Breast epithelium (tissue), 4 donors: Measurements from ENCODE around the gene ASXL2. TPM values are rescaled to one million over a fixed set of nuclear protein-coding genes. Genes with fewer than 3 reads are reported as not detected.

Experiments used
- DNase-seq, 2 donors: peaks; one replicate each; pipeline ENCODE4 v3.0.0-alpha.2; 2019; ENCODE audit warnings: low spot score in 2 of 2
- H3K27ac ChIP-seq, 2 donors: fragments of 200-600 bp; sonication (generic) in 1 of 2; one replicate each; pipeline ENCODE4 v1.5.1; 2016 to 2019; ENCODE audit warnings: mild to moderate bottlenecking in 1 of 2
- H3K27me3 ChIP-seq, 2 donors: fragments of 200-600 bp; sonication (generic) in 1 of 2; one replicate each; pipeline versions ENCODE4 v1.5.1 to v1.6.0; 2017 to 2019; ENCODE audit warnings: control low read depth in 1 of 2, mild to moderate bottlenecking in 1 of 2
- H3K36me3 ChIP-seq: fragments of 200-600 bp; one replicate; pipeline ENCODE4 v1.5.1; 2019
- H3K4me1 ChIP-seq, 2 donors: fragments of 200-600 bp; sonication (generic); one replicate each; pipeline ENCODE4 v1.5.1; 2016 to 2019; ENCODE audit warnings: control low read depth in 1 of 2
- H3K4me3 ChIP-seq, 3 donors: fragments of 200-600 bp; sonication (generic); 1 replicate in 2 of 3; 2 replicates in 1 of 3; pipeline ENCODE4 v1.5.1; 2016 to 2019; ENCODE audit warnings: mild to moderate bottlenecking in 3 of 3, moderate library complexity in 2 of 3
- H3K9me3 ChIP-seq, 2 donors: fragments of 200-600 bp; sonication (generic) in 1 of 2; one replicate each; pipeline ENCODE4 v1.5.1; 2016 to 2019; ENCODE audit warnings: control low read depth in 1 of 2
- POLR2A ChIP-seq: fragments of 450-650 bp; IDR thresholded peaks from one replicate; pipeline ENCODE4 v1.6.1; 2016; ENCODE audit warnings: antibody characterized with exemption, mild to moderate bottlenecking, moderate library complexity
- POLR2AphosphoS5 ChIP-seq, 3 donors: sonication (generic); formaldehyde crosslinking; IDR thresholded peaks; one replicate each; pipeline ENCODE4 v1.6.1; 2017; ENCODE audit warnings: antibody characterized with exemption in 3 of 3
- intact Hi-C: fragments of 100-400 bp; cut with DNase I; formaldehyde crosslinking; loops from one replicate; pipeline ENCODE4 v1.15.1; 2023; ENCODE audit warnings: low total_unique reads
- total RNA-seq, 3 donors: library from RNA; depleted of rRNA; stranded (reverse); fragments of >200 nt; gene quantifications; one replicate each; pipeline ENCODE4 v1.1.0, GENCODE V29; 2016
- TF ChIP-seq, protein P1 (sequence below), 3 donors: fragments of 450-650 bp; IDR thresholded peaks; one replicate each; pipeline ENCODE4 v1.5.1; 2016 to 2017; ENCODE audit warnings: antibody characterized with exemption in 3 of 3, mild to moderate bottlenecking in 3 of 3, moderate library complexity in 3 of 3

Gene ASXL2
- total RNA-seq, 3 donors from 2014 or later: 16.4 to 18.2 (median 17.4) TPM

DNA sequence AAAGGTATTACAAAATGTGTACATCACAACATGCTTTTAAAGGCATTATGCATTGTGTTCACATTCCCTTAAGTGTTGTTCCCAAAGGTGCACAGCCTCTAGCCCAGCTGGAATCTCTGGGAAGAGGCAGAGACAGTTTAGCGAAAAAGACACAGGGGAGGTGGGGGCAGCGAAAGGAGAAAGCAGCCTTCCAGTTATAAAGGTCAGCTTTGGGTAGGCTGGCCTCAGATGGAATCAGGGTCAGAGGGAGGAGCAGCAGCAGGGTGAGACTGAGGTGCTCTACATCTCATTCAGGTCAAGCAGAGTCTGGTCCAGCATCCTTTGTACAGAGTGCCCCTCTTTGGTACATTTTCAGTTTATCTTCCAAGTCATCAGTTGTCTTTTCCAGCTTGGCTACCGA is 68.6 kb downstream of the ASXL2 start:
- intact Hi-C loops: no loop called here
- TF ChIP-seq POLR2AphosphoS5 (IDR thresholded peaks at IDR 0.05) (no peak), POLR2A (no peak)
- TF ChIP-seq, protein P1, sequence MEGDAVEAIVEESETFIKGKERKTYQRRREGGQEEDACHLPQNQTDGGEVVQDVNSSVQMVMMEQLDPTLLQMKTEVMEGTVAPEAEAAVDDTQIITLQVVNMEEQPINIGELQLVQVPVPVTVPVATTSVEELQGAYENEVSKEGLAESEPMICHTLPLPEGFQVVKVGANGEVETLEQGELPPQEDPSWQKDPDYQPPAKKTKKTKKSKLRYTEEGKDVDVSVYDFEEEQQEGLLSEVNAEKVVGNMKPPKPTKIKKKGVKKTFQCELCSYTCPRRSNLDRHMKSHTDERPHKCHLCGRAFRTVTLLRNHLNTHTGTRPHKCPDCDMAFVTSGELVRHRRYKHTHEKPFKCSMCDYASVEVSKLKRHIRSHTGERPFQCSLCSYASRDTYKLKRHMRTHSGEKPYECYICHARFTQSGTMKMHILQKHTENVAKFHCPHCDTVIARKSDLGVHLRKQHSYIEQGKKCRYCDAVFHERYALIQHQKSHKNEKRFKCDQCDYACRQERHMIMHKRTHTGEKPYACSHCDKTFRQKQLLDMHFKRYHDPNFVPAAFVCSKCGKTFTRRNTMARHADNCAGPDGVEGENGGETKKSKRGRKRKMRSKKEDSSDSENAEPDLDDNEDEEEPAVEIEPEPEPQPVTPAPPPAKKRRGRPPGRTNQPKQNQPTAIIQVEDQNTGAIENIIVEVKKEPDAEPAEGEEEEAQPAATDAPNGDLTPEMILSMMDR (IDR thresholded peaks at IDR 0.05): no peak
- Histone ChIP-seq H3K36me3 (no peaks in the 10 kb centered on the region), H3K4me1 (no peaks in the 10 kb centered on the region), H3K27ac (no peak overlapping the region), H3K27me3 (no peaks in the 10 kb centered on the region), H3K4me3 (no peak overlapping the region), H3K9me3 (no peaks in the 10 kb centered on the region)
- DNase-seq: no peak

DNA sequence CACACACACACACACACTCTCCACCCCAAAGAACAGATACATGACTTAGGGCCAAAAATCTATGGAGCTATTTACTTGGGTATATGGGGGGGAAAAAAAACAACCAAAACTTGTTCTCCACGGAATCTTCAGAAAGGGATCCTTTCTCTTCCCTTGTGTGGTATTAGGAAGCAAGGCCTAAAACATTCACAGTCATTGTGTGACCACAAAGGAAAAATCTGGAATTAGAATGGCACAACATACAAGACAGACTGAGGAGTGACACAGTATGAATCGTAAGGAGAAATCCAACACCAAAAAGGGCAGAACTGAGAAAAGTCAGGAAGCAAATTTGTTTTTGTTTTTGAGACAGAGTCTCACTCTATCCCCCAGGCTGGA is 70.3 kb downstream of the ASXL2 start:
- H3K36me3 ChIP-seq: no peaks in the 10 kb centered on the region
- no peak overlapping the region for H3K27ac ChIP-seq
- TF ChIP-seq POLR2AphosphoS5 (IDR thresholded peaks at IDR 0.05) (no peak), POLR2A (no peak)
- TF ChIP-seq, protein P1 (IDR thresholded peaks at IDR 0.05): no peak
- intact Hi-C loops: no loop called here
- DNase-seq: no peak
- H3K27me3 ChIP-seq: no peaks in the 10 kb centered on the region
- no peaks in the 10 kb centered on the region for H3K4me1 ChIP-seq
- H3K4me3 ChIP-seq: no peak overlapping the region
- H3K9me3 ChIP-seq: no peaks in the 10 kb centered on the region

DNA sequence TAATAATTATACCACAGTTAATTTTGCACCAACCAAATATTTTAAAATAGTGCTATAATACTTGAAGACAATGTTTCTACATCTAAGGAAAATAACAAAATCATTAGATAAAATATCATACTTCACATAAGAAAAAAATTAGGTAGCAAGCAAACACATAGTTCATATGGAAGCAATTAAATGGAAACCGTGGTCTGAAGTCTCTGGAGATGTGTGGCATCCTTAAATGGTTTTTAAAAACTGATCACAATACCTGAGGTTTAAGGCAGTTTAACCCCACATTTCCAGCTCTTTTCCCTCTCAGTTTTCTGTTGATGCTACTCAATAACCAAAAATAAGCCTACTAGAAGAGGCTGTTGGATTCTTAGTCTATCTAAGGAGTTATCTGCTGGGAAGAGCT is 71.3 kb downstream of the ASXL2 start:
- Histone ChIP-seq H3K36me3 (no peaks in the 10 kb centered on the region), H3K9me3 (no peaks in the 10 kb centered on the region), H3K27ac (no peak overlapping the region), H3K27me3 (no peaks in the 10 kb centered on the region), H3K4me1 (no peaks in the 10 kb centered on the region), H3K4me3 (no peak overlapping the region)
- no peak for DNase-seq
- intact Hi-C loops: no loop called here
- TF ChIP-seq POLR2AphosphoS5 (IDR thresholded peaks at IDR 0.05) (no peak), POLR2A (no peak)
- TF ChIP-seq, protein P1 (IDR thresholded peaks at IDR 0.05): no peak

DNA sequence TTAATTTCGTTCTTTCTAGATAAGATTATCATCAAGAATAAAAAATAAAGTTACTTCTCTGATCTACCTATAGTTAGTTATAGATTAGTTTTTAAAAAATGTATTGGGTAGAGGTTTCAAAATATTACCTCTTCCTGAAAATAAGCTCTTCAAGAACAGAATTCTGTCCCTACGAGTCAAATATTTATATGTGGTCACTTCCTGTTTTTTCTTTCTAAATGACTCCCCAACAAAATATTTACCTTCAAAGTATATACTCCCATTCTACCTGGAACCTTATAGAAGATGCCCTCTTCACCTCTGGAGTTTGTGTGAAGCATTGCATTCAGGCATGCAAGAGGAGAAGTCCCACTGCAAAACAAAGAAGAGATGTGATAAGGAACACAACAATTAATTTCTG is 72.3 kb downstream of the ASXL2 start:
- intact Hi-C loops: no loop called here
- no peaks in the 10 kb centered on the region for H3K9me3 ChIP-seq
- H3K27ac ChIP-seq: no peak overlapping the region
- DNase-seq: no peak
- no peak overlapping the region for H3K4me3 ChIP-seq
- H3K27me3 ChIP-seq: no peaks in the 10 kb centered on the region
- H3K4me1 ChIP-seq: no peaks in the 10 kb centered on the region
- TF ChIP-seq, protein P1 (IDR thresholded peaks at IDR 0.05): no peak
- no peak for TF ChIP-seq POLR2AphosphoS5 (IDR thresholded peaks at IDR 0.05)
- TF ChIP-seq POLR2A: no peak
- H3K36me3 ChIP-seq: no peaks in the 10 kb centered on the region

DNA sequence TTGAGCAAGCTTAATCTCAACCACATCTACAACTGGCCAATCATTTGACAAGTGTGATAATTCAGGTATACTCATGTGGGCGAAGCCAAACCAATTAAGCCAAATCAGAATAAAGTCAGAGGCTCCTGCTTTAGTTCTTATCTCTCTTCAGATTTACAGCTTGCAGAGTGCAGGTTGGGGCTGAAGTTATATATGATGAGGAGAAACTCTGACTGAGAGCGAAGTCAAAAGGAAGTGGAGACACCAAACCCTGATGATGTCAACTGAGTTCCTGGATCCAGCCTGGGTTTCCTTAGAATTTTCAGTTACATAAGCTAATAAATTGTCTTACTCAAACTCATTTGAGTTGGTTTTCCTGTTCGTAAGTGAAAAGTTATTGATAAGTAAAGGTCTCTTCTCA is 73.9 kb downstream of the ASXL2 start:
- no peaks in the 10 kb centered on the region for H3K4me1 ChIP-seq
- H3K27me3 ChIP-seq: no peaks in the 10 kb centered on the region
- DNase-seq: no peak
- TF ChIP-seq POLR2AphosphoS5 (IDR thresholded peaks at IDR 0.05) (no peak), POLR2A (no peak)
- TF ChIP-seq, protein P1 (IDR thresholded peaks at IDR 0.05): no peak
- H3K9me3 ChIP-seq: no peaks in the 10 kb centered on the region
- H3K4me3 ChIP-seq: no peak overlapping the region
- H3K27ac ChIP-seq: no peak overlapping the region
- intact Hi-C loops: no loop called here
- H3K36me3 ChIP-seq: no peaks in the 10 kb centered on the region
